HCT116 (cell line): ENCODE data around the gene MANBA. TPM values are rescaled to one million over a fixed set of nuclear protein-coding genes. Genes with fewer than 3 reads are reported as not detected.

ENCODE experiments used
- ATAC-seq: fragments of 200-7000 bp; cut with Tn5 transposase; 2 replicates; pipeline ENCODE4 v1.9.1; 2020; ENCODE audit warnings: mild to moderate bottlenecking, moderate library complexity
- BruUV-seq: library from RNA; stranded (reverse); fragments of 400-500 nt; replicated peaks from 2 replicates; lab custom pipeline; 2021; lab: Mats Ljungman, UMichigan
- CTCF ChIA-PET: fragments of 300-600 bp; sonication (Branson Sonifier 250); formaldehyde crosslinking; loops from one replicate; lab custom pipeline; 2021; ENCODE audit warnings: antibody characterized with exemption; lab: Charles Lee
- POLR2A ChIA-PET: fragments of 300-600, 350-600 bp; sonication (Branson Sonifier 250); formaldehyde crosslinking; loops from one replicate; lab custom pipeline; 2021; ENCODE audit warnings: antibody characterized with exemption; lab: Charles Lee
- RAD21 ChIA-PET, 2 experiments: fragments of 300-600 bp; sonication (Branson Sonifier 250); formaldehyde crosslinking; loops; one replicate each; lab custom pipeline; 2023; ENCODE audit warnings: low total read pairs in 2 of 2; ENCODE audit not compliant: uncharacterized antibody in 2 of 2, unreplicated experiment in 2 of 2, low non-redundant PET in 1 of 2; lab: Charles Lee
- DNase-seq: peaks from one replicate; pipeline ENCODE4 v3.0.0-alpha.2; 2010; ENCODE audit warnings: low read depth, low spot score
- H2AFZ ChIP-seq: fragments of 200-600 bp; shearing (Covaris generic), sonication (generic); 2 replicates; pipeline ENCODE4 v1.6.1; 2017; ENCODE audit warnings: low read depth, mixed run types, mixed read lengths, antibody characterized with exemption, low read length; ENCODE audit not compliant: poor library complexity, severe bottlenecking
- H3K27ac ChIP-seq: 2 replicates; pipeline ENCODE4 v1.5.1; 2012; ENCODE audit warnings: low read depth, low read length
- H3K27me3 ChIP-seq: fragments of 200-600 bp; sonication (generic); 2 replicates; pipeline ENCODE4 v1.6.1; 2016; ENCODE audit warnings: mixed run types, low read length, mixed read lengths; ENCODE audit not compliant: insufficient read depth
- H3K36me3 ChIP-seq, 2 experiments: fragments of 200-500 bp in 1 of 2; fragments of 200-600 bp in 1 of 2; sonication (Bioruptor generic) in 1 of 2; sonication (generic) in 1 of 2; 2 replicates each; pipeline versions ENCODE4 v1.5.1 to v1.6.1; 2014 to 2016; ENCODE audit warnings: low read length in 2 of 2, inconsistent platforms in 1 of 2, mixed read lengths in 1 of 2, mixed run types in 1 of 2; ENCODE audit not compliant: insufficient read depth in 2 of 2, control insufficient read depth in 1 of 2
- H3K4me1 ChIP-seq, 2 experiments: fragments of 200-600 bp in 1 of 2; sonication (generic) in 1 of 2; 2 replicates each; pipeline versions ENCODE4 v1.5.1 to v1.6.1; 2012 to 2017; ENCODE audit warnings: low read length in 2 of 2, inconsistent platforms in 1 of 2, mild to moderate bottlenecking in 1 of 2, mixed read lengths in 1 of 2, mixed run types in 1 of 2, moderate library complexity in 1 of 2; ENCODE audit not compliant: insufficient read depth in 2 of 2, control insufficient read depth in 1 of 2
- H3K4me2 ChIP-seq: fragments of 200-600 bp; sonication (generic); 2 replicates; pipeline ENCODE4 v1.6.1; 2017; ENCODE audit warnings: mixed run types, low read length, mixed read lengths
- H3K4me3 ChIP-seq, 2 experiments: fragments of 200-600 bp in 1 of 2; sonication (generic) in 1 of 2; replicated peaks in 1 of 2; 2 replicates each; pipeline ENCODE4 v1.5.1; 2011 to 2016; ENCODE audit warnings: low read length in 2 of 2, control low read depth in 1 of 2, low read depth in 1 of 2, mild to moderate bottlenecking in 1 of 2, mixed read lengths in 1 of 2, mixed run types in 1 of 2
- H3K79me2 ChIP-seq: fragments of 200-600 bp; sonication (generic); 2 replicates; pipeline ENCODE4 v1.6.1; 2017; ENCODE audit warnings: mild to moderate bottlenecking, mixed run types, low read length, moderate library complexity, mixed read lengths; ENCODE audit not compliant: insufficient read depth
- H3K9ac ChIP-seq: fragments of 200-600 bp; sonication (generic); 2 replicates; pipeline ENCODE4 v1.6.1; 2016; ENCODE audit warnings: low read length, mixed read lengths
- H3K9me2 ChIP-seq: fragments of 200-600 bp; sonication (generic), shearing (Covaris generic); 2 replicates; pipeline ENCODE4 v1.6.1; 2017; ENCODE audit warnings: mixed run types, mild to moderate bottlenecking, moderate library complexity; ENCODE audit not compliant: insufficient read depth
- H3K9me3 ChIP-seq, 2 experiments: fragments of 200-500 bp in 1 of 2; fragments of 200-600 bp in 1 of 2; sonication (Bioruptor generic) in 1 of 2; sonication (generic) in 1 of 2; 2 replicates each; pipeline ENCODE4 v1.6.1; 2014 to 2017; ENCODE audit warnings: low read length in 2 of 2, mixed read lengths in 2 of 2, inconsistent platforms in 1 of 2, low read depth in 1 of 2, mild to moderate bottlenecking in 1 of 2, mixed run types in 1 of 2, moderate library complexity in 1 of 2; ENCODE audit not compliant: control insufficient read depth in 1 of 2, insufficient read depth in 1 of 2
- H4K20me1 ChIP-seq: fragments of 200-600 bp; sonication (generic), shearing (Covaris generic); 2 replicates; pipeline ENCODE4 v1.6.1; 2017; ENCODE audit warnings: mixed run types, mild to moderate bottlenecking, moderate library complexity; ENCODE audit not compliant: insufficient read depth
- CBX3 ChIP-seq: IDR thresholded peaks from 2 replicates; pipeline ENCODE4 v1.6.1; 2012; ENCODE audit warnings: low read depth
- EGR1 ChIP-seq: IDR thresholded peaks from 2 replicates; pipeline ENCODE4 v1.6.1; 2012; ENCODE audit warnings: low read depth
- ELF1 ChIP-seq: IDR thresholded peaks from 2 replicates; pipeline ENCODE4 v1.6.1; 2012; ENCODE audit warnings: low read depth, borderline replicate concordance
- EZH2phosphoT487 ChIP-seq: fragments of 200-600 bp; IDR thresholded peaks from 2 replicates; pipeline ENCODE4 v1.6.1; 2018; ENCODE audit warnings: antibody characterized with exemption, borderline replicate concordance
- FOSL1 ChIP-seq: IDR thresholded peaks from 2 replicates; pipeline ENCODE4 v1.6.1; 2012; ENCODE audit warnings: low read depth
- JUND ChIP-seq: IDR thresholded peaks from 2 replicates; pipeline ENCODE4 v1.6.1; 2012
- POLR2A ChIP-seq: IDR thresholded peaks from 2 replicates; pipeline ENCODE4 v1.7.0; 2011; ENCODE audit warnings: borderline replicate concordance; ENCODE audit not compliant: insufficient read depth, insufficient read length; ENCODE audit errors: extremely low read depth
- POLR2AphosphoS5 ChIP-seq: IDR thresholded peaks from 2 replicates; pipeline ENCODE4 v1.6.1; 2011; ENCODE audit warnings: mild to moderate bottlenecking, low read depth, low read length, moderate library complexity
- SP1 ChIP-seq: IDR thresholded peaks from 2 replicates; pipeline ENCODE4 v1.6.1; 2012; ENCODE audit warnings: low read depth
- SRF ChIP-seq: IDR thresholded peaks from 2 replicates; pipeline ENCODE4 v1.6.1; 2012; ENCODE audit warnings: low read depth
- YY1 ChIP-seq: IDR thresholded peaks from 2 replicates; pipeline ENCODE4 v1.6.1; 2011; ENCODE audit warnings: low read length, low read depth, moderate library complexity, mild to moderate bottlenecking; ENCODE audit not compliant: insufficient replicate concordance; ENCODE audit errors: extremely low read depth
- ZFX ChIP-seq: fragments of 450-650 bp; IDR thresholded peaks from 2 replicates; pipeline ENCODE4 v1.6.1; 2017
- ZNF274 ChIP-seq: fragments of 200-500 bp; sonication (Bioruptor generic); IDR thresholded peaks from 2 replicates; pipeline ENCODE4 v1.6.1; 2014; ENCODE audit warnings: mild to moderate bottlenecking, low read depth, low read length, inconsistent platforms
- intact Hi-C: fragments of 100-400 bp; cut with micrococcal nuclease; formaldehyde crosslinking; loops from 2 replicates; pipeline ENCODE4 v1.10.0; 2022
- total RNA-seq: library from RNA; stranded (reverse); gene quantifications from one replicate; pipeline ENCODE4 v1.2.1, GENCODE V29; 2021; ENCODE audit not compliant: unreplicated experiment
- TF ChIP-seq, protein P1 (sequence below): IDR thresholded peaks from 2 replicates; pipeline ENCODE4 v1.6.1; 2012
- TF ChIP-seq, protein P2 (sequence below): IDR thresholded peaks from 2 replicates; pipeline ENCODE4 v1.6.1; 2012
- TF ChIP-seq, protein P3 (sequence below): IDR thresholded peaks from 2 replicates; pipeline ENCODE4 v1.6.1; 2011; ENCODE audit warnings: mild to moderate bottlenecking, low read length, moderate library complexity; ENCODE audit not compliant: insufficient replicate concordance; ENCODE audit errors: extremely low read depth
- TF ChIP-seq, protein P4 (sequence below), 3 experiments: fragments of 200-600 bp in 1 of 3; sonication (generic) in 1 of 3; IDR thresholded peaks in 2 of 3; conservative IDR thresholded peaks in 1 of 3; 2 replicates each; pipeline ENCODE4 v1.5.1; 2012 to 2017; ENCODE audit warnings: low read depth in 2 of 3, low read length in 2 of 3, antibody characterized with exemption in 1 of 3, borderline replicate concordance in 1 of 3, control low read depth in 1 of 3, mild to moderate bottlenecking in 1 of 3, mixed read lengths in 1 of 3, mixed run types in 1 of 3, moderate library complexity in 1 of 3; ENCODE audit not compliant: insufficient read depth in 1 of 3

The MANBA gene
- total RNA-seq, 1 experiment from 2014 or later: 21.3 TPM

DNA sequence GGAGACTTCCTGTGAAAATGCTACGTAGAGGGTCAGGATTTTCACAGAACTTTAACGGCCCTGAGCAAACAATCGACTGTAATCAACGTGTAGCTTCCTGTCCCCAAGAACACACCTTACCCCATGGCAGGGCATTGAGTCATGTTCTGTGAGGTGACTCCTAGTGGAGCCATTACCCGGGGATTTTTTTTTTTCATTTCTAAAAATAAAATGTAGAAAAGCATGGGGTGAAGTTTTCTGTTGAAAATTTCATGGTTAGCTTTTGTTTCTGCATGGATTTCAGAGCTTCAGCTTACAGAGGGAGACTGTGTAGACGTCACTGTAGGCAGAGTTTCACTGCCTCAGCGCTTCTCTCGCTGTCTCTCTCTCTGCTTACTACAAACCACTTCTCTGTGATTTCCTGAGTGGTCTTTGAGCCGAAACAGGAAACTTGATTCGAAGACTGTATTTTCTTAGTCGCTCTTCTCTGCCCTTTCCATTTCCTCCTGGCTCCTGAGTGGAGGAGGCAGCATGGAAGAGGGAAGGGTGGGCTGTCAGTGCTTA lies 147.9 kb downstream of the MANBA start:
- Histone ChIP-seq H3K4me2 (no peak overlapping the region), H3K27ac (no peak overlapping the region), H4K20me1 (no peaks in the 10 kb centered on the region), H2AFZ (no peak overlapping the region), H3K79me2 (no peaks in the 10 kb centered on the region), H3K9ac (no peak overlapping the region), H3K27me3 (no peaks in the 10 kb centered on the region), H3K9me2 (no peaks in the 10 kb centered on the region), H3K4me1 (no peaks in the 10 kb centered on the region), H3K36me3 (peaks cover 10 to 11% of the 10 kb centered on the region in 2 experiments; a peak in 2 of 4 replicates), H3K4me3 (no peak overlapping the region), H3K9me3 (no peaks in the 10 kb centered on the region)
- ChIA-PET CTCF (interaction anchor here (1.4 kb wide), 1 partner anchor 8 kb away, joined by 3 read pairs; no protein-coding TSS in a partner anchor), POLR2A (no interaction called here), RAD21 (no interaction called here)
- no TSS peak for BruUV-seq
- intact Hi-C loops: no loop called here
- TF ChIP-seq FOSL1: no peak
- TF ChIP-seq, protein P1, sequence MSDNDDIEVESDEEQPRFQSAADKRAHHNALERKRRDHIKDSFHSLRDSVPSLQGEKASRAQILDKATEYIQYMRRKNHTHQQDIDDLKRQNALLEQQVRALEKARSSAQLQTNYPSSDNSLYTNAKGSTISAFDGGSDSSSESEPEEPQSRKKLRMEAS: no peak
- DNase-seq: no peak
- ATAC-seq: no peak

DNA sequence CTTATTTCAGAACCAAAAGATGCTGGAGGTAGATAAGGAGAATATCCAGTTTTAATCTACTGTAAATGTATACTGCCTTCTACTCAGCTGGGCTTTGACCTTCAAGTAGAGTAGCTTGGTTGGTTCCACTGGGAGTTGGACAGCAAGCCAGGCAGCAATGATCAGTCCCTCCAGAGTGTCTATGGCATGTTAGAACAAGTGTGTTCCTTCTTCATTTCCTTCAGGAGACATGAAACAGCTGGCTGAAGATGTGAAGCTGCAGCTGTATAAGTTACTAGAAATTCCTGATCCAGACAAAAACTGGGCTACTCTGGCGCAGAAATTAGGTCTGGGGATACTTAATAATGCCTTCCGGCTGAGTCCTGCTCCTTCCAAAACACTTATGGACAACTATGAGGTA lies 148.6 kb downstream of the MANBA start:
- Histone ChIP-seq H3K79me2 (no peaks in the 10 kb centered on the region), H3K9me2 (no peaks in the 10 kb centered on the region), H3K4me3 (no peak overlapping the region), H3K36me3 (peaks cover 10 to 11% of the 10 kb centered on the region in 2 experiments; a peak in 2 of 4 replicates), H3K27ac (no peak overlapping the region), H3K9ac (no peak overlapping the region), H3K9me3 (no peaks in the 10 kb centered on the region), H4K20me1 (no peaks in the 10 kb centered on the region), H3K27me3 (no peaks in the 10 kb centered on the region), H2AFZ (no peak overlapping the region), H3K4me2 (no peak overlapping the region), H3K4me1 (no peaks in the 10 kb centered on the region)
- TF ChIP-seq ZFX: no peak
- TF ChIP-seq POLR2A: no peak
- TF ChIP-seq, protein P2, sequence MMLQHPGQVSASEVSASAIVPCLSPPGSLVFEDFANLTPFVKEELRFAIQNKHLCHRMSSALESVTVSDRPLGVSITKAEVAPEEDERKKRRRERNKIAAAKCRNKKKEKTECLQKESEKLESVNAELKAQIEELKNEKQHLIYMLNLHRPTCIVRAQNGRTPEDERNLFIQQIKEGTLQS: no peak
- TF ChIP-seq ZNF274: no peak
- TF ChIP-seq YY1: no peak
- TF ChIP-seq, protein P3, sequence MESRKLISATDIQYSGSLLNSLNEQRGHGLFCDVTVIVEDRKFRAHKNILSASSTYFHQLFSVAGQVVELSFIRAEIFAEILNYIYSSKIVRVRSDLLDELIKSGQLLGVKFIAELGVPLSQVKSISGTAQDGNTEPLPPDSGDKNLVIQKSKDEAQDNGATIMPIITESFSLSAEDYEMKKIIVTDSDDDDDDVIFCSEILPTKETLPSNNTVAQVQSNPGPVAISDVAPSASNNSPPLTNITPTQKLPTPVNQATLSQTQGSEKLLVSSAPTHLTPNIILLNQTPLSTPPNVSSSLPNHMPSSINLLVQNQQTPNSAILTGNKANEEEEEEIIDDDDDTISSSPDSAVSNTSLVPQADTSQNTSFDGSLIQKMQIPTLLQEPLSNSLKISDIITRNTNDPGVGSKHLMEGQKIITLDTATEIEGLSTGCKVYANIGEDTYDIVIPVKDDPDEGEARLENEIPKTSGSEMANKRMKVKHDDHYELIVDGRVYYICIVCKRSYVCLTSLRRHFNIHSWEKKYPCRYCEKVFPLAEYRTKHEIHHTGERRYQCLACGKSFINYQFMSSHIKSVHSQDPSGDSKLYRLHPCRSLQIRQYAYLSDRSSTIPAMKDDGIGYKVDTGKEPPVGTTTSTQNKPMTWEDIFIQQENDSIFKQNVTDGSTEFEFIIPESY: no peak
- TF ChIP-seq EGR1: no peak
- TF ChIP-seq POLR2AphosphoS5: no peak
- no peak for TF ChIP-seq EZH2phosphoT487
- TF ChIP-seq SRF: no peak
- TF ChIP-seq SP1: no peak
- TF ChIP-seq, protein P4, sequence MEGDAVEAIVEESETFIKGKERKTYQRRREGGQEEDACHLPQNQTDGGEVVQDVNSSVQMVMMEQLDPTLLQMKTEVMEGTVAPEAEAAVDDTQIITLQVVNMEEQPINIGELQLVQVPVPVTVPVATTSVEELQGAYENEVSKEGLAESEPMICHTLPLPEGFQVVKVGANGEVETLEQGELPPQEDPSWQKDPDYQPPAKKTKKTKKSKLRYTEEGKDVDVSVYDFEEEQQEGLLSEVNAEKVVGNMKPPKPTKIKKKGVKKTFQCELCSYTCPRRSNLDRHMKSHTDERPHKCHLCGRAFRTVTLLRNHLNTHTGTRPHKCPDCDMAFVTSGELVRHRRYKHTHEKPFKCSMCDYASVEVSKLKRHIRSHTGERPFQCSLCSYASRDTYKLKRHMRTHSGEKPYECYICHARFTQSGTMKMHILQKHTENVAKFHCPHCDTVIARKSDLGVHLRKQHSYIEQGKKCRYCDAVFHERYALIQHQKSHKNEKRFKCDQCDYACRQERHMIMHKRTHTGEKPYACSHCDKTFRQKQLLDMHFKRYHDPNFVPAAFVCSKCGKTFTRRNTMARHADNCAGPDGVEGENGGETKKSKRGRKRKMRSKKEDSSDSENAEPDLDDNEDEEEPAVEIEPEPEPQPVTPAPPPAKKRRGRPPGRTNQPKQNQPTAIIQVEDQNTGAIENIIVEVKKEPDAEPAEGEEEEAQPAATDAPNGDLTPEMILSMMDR (IDR thresholded peaks at IDR 0.05 in 2 of 3, conservative IDR thresholded peaks at IDR 0.05 in 1 of 3; ENCODE audit: borderline replicate concordance in 1 of 3, insufficient read depth in 1 of 3, low read depth in 2 of 3, low read length in 2 of 3): no peak
- no peak for TF ChIP-seq CBX3
- no peak for TF ChIP-seq JUND
- TF ChIP-seq ELF1: no peak
- ChIA-PET RAD21 (no interaction called here), CTCF (interaction anchor here (1.4 to 1.8 kb wide), 2 partner anchors 9 to 163 kb away, joined by 3 to 4 read pairs; no protein-coding TSS in a partner anchor), POLR2A (no interaction called here)
- intact Hi-C loops: no loop called here
- no peak for DNase-seq
- no peak for ATAC-seq
- no TSS peak for BruUV-seq
